ENCODE data around the gene SLC16A12. TPM values are rescaled to one million over a fixed set of nuclear protein-coding genes. Genes with fewer than 3 reads are reported as not detected.
"Not testable (repeated sequence)": the region's sequence is repeated elsewhere in the genome, so short reads cannot be mapped to it uniquely, and the experiment has no call there.

SLC16A12 gene
- total RNA-seq, 6 donors from 2014 or later = 1.3 to 4.4 (median 3.5) TPM

- DNase-seq = no peak
Measured at GRCh38 chr10:89549510-89549909, 14.1 kb upstream of the SLC16A12 start.

GRCh38 chr10:89548673-89549072 lies 13.3 kb upstream of the SLC16A12 start:
- TF ChIP-seq POLR2AphosphoS5 (IDR thresholded peaks at IDR 0.05) (no peak), EP300 (IDR thresholded peaks at IDR 0.05) (no peak), CTCF (IDR thresholded peaks at IDR 0.05) (no peak), POLR2A (IDR thresholded peaks at IDR 0.05) (no peak)
- no peak for ATAC-seq (ENCODE audit: low FRiP score in 2 of 2)
- no peak for DNase-seq
- WGBS, 2 donors = 56 to 59% methylated on average over 6 of the region's 6 CpGs
- Histone ChIP-seq H3K4me1 (no peaks in the 10 kb centered on the region), H3K9me3 (no peaks in the 10 kb centered on the region), H3K36me3 (no peaks in the 10 kb centered on the region), H3K27ac (no peak overlapping the region), H3K4me3 (no peak overlapping the region), H3K27me3 (no peaks in the 10 kb centered on the region)

More at GRCh38 chr10:89549510-89549909, 14.1 kb upstream of the SLC16A12 start:
- H3K27ac ChIP-seq = no peak overlapping the region
- no peaks in the 10 kb centered on the region for H3K36me3 ChIP-seq
- H3K4me3 ChIP-seq = no peak overlapping the region
- no peaks in the 10 kb centered on the region for H3K4me1 ChIP-seq
- ATAC-seq (ENCODE audit: low FRiP score in 2 of 2) = no peak
- 68 to 76% methylated on average over 1 of the region's 1 CpG for WGBS, 2 donors
- no peaks in the 10 kb centered on the region for H3K27me3 ChIP-seq
- TF ChIP-seq CTCF (IDR thresholded peaks at IDR 0.05) = no peak
- TF ChIP-seq EP300 (IDR thresholded peaks at IDR 0.05) = no peak
- TF ChIP-seq POLR2A (IDR thresholded peaks at IDR 0.05) = no peak
- no peak for TF ChIP-seq POLR2AphosphoS5 (IDR thresholded peaks at IDR 0.05)
- H3K9me3 ChIP-seq = no peaks in the 10 kb centered on the region

- no peaks in the 10 kb centered on the region for H3K9me3 ChIP-seq
- H3K36me3 ChIP-seq = no peaks in the 10 kb centered on the region
- H3K4me3 ChIP-seq = no peak overlapping the region
- DNase-seq = no peak
- no peaks in the 10 kb centered on the region for H3K27me3 ChIP-seq
- WGBS, 2 donors = 68 to 70% methylated on average over 2 of the region's 2 CpGs
- no peak overlapping the region for H3K27ac ChIP-seq
- ATAC-seq (ENCODE audit: low FRiP score in 2 of 2) = no peak
- H3K4me1 ChIP-seq = no peaks in the 10 kb centered on the region
- TF ChIP-seq POLR2AphosphoS5 (IDR thresholded peaks at IDR 0.05) (no peak), POLR2A (IDR thresholded peaks at IDR 0.05) (no peak), EP300 (IDR thresholded peaks at IDR 0.05) (no peak), CTCF (IDR thresholded peaks at IDR 0.05) (no peak)
Measured at GRCh38 chr10:89547853-89548513, 12.6 kb upstream of the SLC16A12 start.

GRCh38 chr10:89546651-89547050 lies 11.3 kb upstream of the SLC16A12 start:
- H3K36me3 ChIP-seq; H3K27ac ChIP-seq; ATAC-seq (ENCODE audit: low FRiP score in 2 of 2); H3K9me3 ChIP-seq; DNase-seq; H3K27me3 ChIP-seq; H3K4me3 ChIP-seq; H3K4me1 ChIP-seq: not testable (repeated sequence)
- WGBS, 2 donors = 93 to 100% methylated on average over 1 of the region's 1 CpG

GRCh38 chr10:89543841-89544240 lies 8.4 kb upstream of the SLC16A12 start:
- 77 to 92% methylated on average over 3 of the region's 3 CpGs for WGBS, 2 donors
- Histone ChIP-seq H3K4me1 (no peaks in the 10 kb centered on the region), H3K4me3 (no peak overlapping the region), H3K27ac (no peak overlapping the region), H3K27me3 (no peaks in the 10 kb centered on the region), H3K36me3 (no peaks in the 10 kb centered on the region), H3K9me3 (no peaks in the 10 kb centered on the region)
- ATAC-seq (ENCODE audit: low FRiP score in 2 of 2) = no peak
- DNase-seq = no peak
- no peak for TF ChIP-seq POLR2AphosphoS5 (IDR thresholded peaks at IDR 0.05)
- TF ChIP-seq EP300 (IDR thresholded peaks at IDR 0.05) = no peak
- no peak for TF ChIP-seq POLR2A (IDR thresholded peaks at IDR 0.05)
- TF ChIP-seq CTCF (IDR thresholded peaks at IDR 0.05) = no peak
